ENCODE data around the gene GOPC.

GOPC gene

GRCh38 chr6:117619178-117619577 lies 16.9 kb upstream of the GOPC start:
- no peak for DNase-seq (ENCODE audit: low read depth in 2 of 2)
- TF ChIP-seq, protein P1, sequence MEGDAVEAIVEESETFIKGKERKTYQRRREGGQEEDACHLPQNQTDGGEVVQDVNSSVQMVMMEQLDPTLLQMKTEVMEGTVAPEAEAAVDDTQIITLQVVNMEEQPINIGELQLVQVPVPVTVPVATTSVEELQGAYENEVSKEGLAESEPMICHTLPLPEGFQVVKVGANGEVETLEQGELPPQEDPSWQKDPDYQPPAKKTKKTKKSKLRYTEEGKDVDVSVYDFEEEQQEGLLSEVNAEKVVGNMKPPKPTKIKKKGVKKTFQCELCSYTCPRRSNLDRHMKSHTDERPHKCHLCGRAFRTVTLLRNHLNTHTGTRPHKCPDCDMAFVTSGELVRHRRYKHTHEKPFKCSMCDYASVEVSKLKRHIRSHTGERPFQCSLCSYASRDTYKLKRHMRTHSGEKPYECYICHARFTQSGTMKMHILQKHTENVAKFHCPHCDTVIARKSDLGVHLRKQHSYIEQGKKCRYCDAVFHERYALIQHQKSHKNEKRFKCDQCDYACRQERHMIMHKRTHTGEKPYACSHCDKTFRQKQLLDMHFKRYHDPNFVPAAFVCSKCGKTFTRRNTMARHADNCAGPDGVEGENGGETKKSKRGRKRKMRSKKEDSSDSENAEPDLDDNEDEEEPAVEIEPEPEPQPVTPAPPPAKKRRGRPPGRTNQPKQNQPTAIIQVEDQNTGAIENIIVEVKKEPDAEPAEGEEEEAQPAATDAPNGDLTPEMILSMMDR (IDR thresholded peaks at IDR 0.05; ENCODE audit: low read depth, low read length): no peak
- H3K4me3 ChIP-seq (replicated peaks in 1 of 2; ENCODE audit: low read depth in 2 of 2, low read length in 2 of 2): no peak overlapping the region

- no peak for DNase-seq (ENCODE audit: low read depth in 2 of 2)
- TF ChIP-seq, protein P1 (IDR thresholded peaks at IDR 0.05; ENCODE audit: low read depth, low read length): no peak
- no peak overlapping the region for H3K4me3 ChIP-seq (replicated peaks in 1 of 2; ENCODE audit: low read depth in 2 of 2, low read length in 2 of 2)
Measured at GRCh38 chr6:117617210-117618035, 15.1 kb upstream of the GOPC start.

GRCh38 chr6:117616391-117617209 lies 14.3 kb upstream of the GOPC start:
- H3K4me3 ChIP-seq (replicated peaks in 1 of 2; ENCODE audit: low read depth in 2 of 2, low read length in 2 of 2): no peak overlapping the region
- no peak for DNase-seq (ENCODE audit: low read depth in 2 of 2)
- TF ChIP-seq, protein P1 (IDR thresholded peaks at IDR 0.05; ENCODE audit: low read depth, low read length): no peak

DNA sequence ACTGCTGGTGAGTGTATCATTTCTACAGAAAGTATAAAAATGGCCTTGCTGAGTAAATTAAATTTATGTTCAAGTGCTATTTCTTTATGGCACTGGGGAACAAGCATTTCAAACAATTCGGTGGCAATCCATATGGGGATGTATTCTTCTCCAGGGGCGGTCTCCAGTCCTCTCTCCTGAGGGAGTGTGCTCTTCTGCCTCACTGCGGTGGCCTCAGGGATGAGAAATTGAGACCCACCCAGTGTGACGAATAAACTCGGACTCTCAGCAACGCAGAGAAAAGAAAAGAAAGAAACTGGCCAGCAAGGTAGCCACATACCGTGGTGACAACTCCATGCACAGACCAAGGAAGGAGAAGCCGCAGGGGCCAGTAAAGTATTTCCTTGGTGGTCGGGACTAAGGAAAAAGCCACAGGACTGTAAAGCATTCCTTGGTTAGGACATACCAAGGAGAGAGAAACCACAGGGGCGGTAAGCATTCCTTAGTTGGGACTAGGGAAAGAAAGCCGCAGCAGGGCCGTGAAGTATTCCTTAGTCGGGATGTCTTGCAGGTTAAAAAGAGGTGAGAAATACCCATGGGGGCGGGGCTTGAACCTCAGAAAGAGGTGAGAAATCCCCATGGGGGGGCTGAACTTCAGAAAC lies 13.6 kb upstream of the GOPC start:
- TF ChIP-seq, protein P1 (IDR thresholded peaks at IDR 0.05; ENCODE audit: low read depth, low read length): no peak
- peak in 1 of 2 donors; percentile 9 for DNase-seq (ENCODE audit: low read depth in 2 of 2)
- H3K4me3 ChIP-seq (replicated peaks in 1 of 2; ENCODE audit: low read depth in 2 of 2, low read length in 2 of 2): no peak overlapping the region

- TF ChIP-seq, protein P1 (IDR thresholded peaks at IDR 0.05; ENCODE audit: low read depth, low read length): no peak
- no peak overlapping the region for H3K4me3 ChIP-seq (replicated peaks in 1 of 2; ENCODE audit: low read depth in 2 of 2, low read length in 2 of 2)
- peak in 1 of 2 donors; percentile 9 for DNase-seq (ENCODE audit: low read depth in 2 of 2)
Measured at GRCh38 chr6:117613920-117614560, 11.7 kb upstream of the GOPC start.

- H3K4me3 ChIP-seq (replicated peaks in 1 of 2; ENCODE audit: low read depth in 2 of 2, low read length in 2 of 2): no peak overlapping the region
- TF ChIP-seq, protein P1 (IDR thresholded peaks at IDR 0.05; ENCODE audit: low read depth, low read length): no peak
- DNase-seq (ENCODE audit: low read depth in 2 of 2): no peak
Measured at GRCh38 chr6:117607511-117607910, 5.2 kb upstream of the GOPC start.
